ENCODE results near the gene MRC1. TPM values are rescaled to one million over a fixed set of nuclear protein-coding genes. Genes with fewer than 3 reads are reported as not detected.

The MRC1 gene
- total RNA-seq, 1 experiment from 2014 or later = 0.37 TPM

GRCh38 chr10:17831896-17832295 lies 22.7 kb downstream of the MRC1 start:
- DNase-seq (ENCODE audit: low read depth, low spot score) (no peak), ATAC-seq (no peak)
- TF ChIP-seq SP1 (IDR thresholded peaks at IDR 0.05; ENCODE audit: low read depth) (no peak), ZBTB33 (IDR thresholded peaks at IDR 0.05; ENCODE audit: extremely low read depth, insufficient replicate concordance, low read length) (no peak), ZFX (IDR thresholded peaks at IDR 0.05) (no peak), FOSL1 (IDR thresholded peaks at IDR 0.05; ENCODE audit: low read depth) (no peak), CEBPB (IDR thresholded peaks at IDR 0.05; ENCODE audit: low read depth) (no peak), RAD21 (IDR thresholded peaks at IDR 0.05; ENCODE audit: low read depth) (no peak), EGR1 (IDR thresholded peaks at IDR 0.05; ENCODE audit: low read depth) (no peak), YY1 (IDR thresholded peaks at IDR 0.05; ENCODE audit: extremely low read depth, insufficient replicate concordance, low read depth, low read length) (no peak), SRF (IDR thresholded peaks at IDR 0.05; ENCODE audit: low read depth) (no peak)
- intact Hi-C loops (cut with micrococcal nuclease) = no loop called here
- Histone ChIP-seq H3K36me3 (ENCODE audit: control insufficient read depth in 1 of 2, insufficient read depth in 2 of 2, low read length in 2 of 2) (no peaks in the 10 kb centered on the region), H2AFZ (ENCODE audit: low read depth, low read length, poor library complexity, severe bottlenecking) (no peak overlapping the region), H3K27me3 (ENCODE audit: insufficient read depth, low read length) (no peaks in the 10 kb centered on the region), H3K79me2 (ENCODE audit: insufficient read depth, low read length) (no peaks in the 10 kb centered on the region), H3K9ac (ENCODE audit: low read length) (no peak overlapping the region), H3K4me2 (ENCODE audit: low read length) (no peak overlapping the region), H3K9me2 (ENCODE audit: insufficient read depth) (no peaks in the 10 kb centered on the region), H4K20me1 (ENCODE audit: insufficient read depth) (no peaks in the 10 kb centered on the region), H3K4me3 (replicated peaks in 1 of 2; ENCODE audit: low read depth in 1 of 2, low read length in 2 of 2) (no peak overlapping the region), H3K27ac (ENCODE audit: low read depth, low read length) (no peak overlapping the region), H3K4me1 (ENCODE audit: control insufficient read depth in 1 of 2, insufficient read depth in 2 of 2, low read length in 2 of 2) (peaks cover 9 to 18% of the 10 kb centered on the region in 2 experiments), H3K9me3 (ENCODE audit: control insufficient read depth in 1 of 2, insufficient read depth in 1 of 2, low read depth in 1 of 2, low read length in 2 of 2) (no peaks in the 10 kb centered on the region)
- CTCF ChIA-PET = no interaction called here
- POLR2A ChIA-PET = no interaction called here
- no TSS peak for BruUV-seq (replicated peaks)
- RAD21 ChIA-PET (ENCODE audit: low non-redundant PET in 1 of 2, low total read pairs in 2 of 2, uncharacterized antibody in 2 of 2, unreplicated experiment in 2 of 2) = no interaction called here

- BruUV-seq (replicated peaks) = no TSS peak
- H4K20me1 ChIP-seq (ENCODE audit: insufficient read depth) = no peaks in the 10 kb centered on the region
- no peak overlapping the region for H3K4me2 ChIP-seq (ENCODE audit: low read length)
- H2AFZ ChIP-seq (ENCODE audit: low read depth, low read length, poor library complexity, severe bottlenecking) = no peak overlapping the region
- H3K27ac ChIP-seq (ENCODE audit: low read depth, low read length) = no peak overlapping the region
- no peaks in the 10 kb centered on the region for H3K27me3 ChIP-seq (ENCODE audit: insufficient read depth, low read length)
- peaks cover 9 to 22% of the 10 kb centered on the region in 2 experiments for H3K4me1 ChIP-seq (ENCODE audit: control insufficient read depth in 1 of 2, insufficient read depth in 2 of 2, low read length in 2 of 2)
- DNase-seq (ENCODE audit: low read depth, low spot score) = no peak
- H3K9ac ChIP-seq (ENCODE audit: low read length) = no peak overlapping the region
- H3K79me2 ChIP-seq (ENCODE audit: insufficient read depth, low read length) = no peaks in the 10 kb centered on the region
- intact Hi-C loops (cut with micrococcal nuclease) = no loop called here
- no peaks in the 10 kb centered on the region for H3K9me2 ChIP-seq (ENCODE audit: insufficient read depth)
- H3K9me3 ChIP-seq (ENCODE audit: control insufficient read depth in 1 of 2, insufficient read depth in 1 of 2, low read depth in 1 of 2, low read length in 2 of 2) = no peaks in the 10 kb centered on the region
- no peaks in the 10 kb centered on the region for H3K36me3 ChIP-seq (ENCODE audit: control insufficient read depth in 1 of 2, insufficient read depth in 2 of 2, low read length in 2 of 2)
- no peak overlapping the region for H3K4me3 ChIP-seq (replicated peaks in 1 of 2; ENCODE audit: low read depth in 1 of 2, low read length in 2 of 2)
- ChIA-PET CTCF (interaction anchor here (1.6 kb wide), 1 partner anchor 17 kb away, joined by 3 read pairs; no protein-coding TSS in a partner anchor), RAD21 (ENCODE audit: low non-redundant PET in 1 of 2, low total read pairs in 2 of 2, uncharacterized antibody in 2 of 2, unreplicated experiment in 2 of 2) (no interaction called here), POLR2A (no interaction called here)
- ATAC-seq = no peak
- TF ChIP-seq, protein P1, sequence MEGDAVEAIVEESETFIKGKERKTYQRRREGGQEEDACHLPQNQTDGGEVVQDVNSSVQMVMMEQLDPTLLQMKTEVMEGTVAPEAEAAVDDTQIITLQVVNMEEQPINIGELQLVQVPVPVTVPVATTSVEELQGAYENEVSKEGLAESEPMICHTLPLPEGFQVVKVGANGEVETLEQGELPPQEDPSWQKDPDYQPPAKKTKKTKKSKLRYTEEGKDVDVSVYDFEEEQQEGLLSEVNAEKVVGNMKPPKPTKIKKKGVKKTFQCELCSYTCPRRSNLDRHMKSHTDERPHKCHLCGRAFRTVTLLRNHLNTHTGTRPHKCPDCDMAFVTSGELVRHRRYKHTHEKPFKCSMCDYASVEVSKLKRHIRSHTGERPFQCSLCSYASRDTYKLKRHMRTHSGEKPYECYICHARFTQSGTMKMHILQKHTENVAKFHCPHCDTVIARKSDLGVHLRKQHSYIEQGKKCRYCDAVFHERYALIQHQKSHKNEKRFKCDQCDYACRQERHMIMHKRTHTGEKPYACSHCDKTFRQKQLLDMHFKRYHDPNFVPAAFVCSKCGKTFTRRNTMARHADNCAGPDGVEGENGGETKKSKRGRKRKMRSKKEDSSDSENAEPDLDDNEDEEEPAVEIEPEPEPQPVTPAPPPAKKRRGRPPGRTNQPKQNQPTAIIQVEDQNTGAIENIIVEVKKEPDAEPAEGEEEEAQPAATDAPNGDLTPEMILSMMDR (IDR thresholded peaks at IDR 0.05 in 2 of 3, conservative IDR thresholded peaks at IDR 0.05 in 1 of 3; ENCODE audit: borderline replicate concordance in 1 of 3, insufficient read depth in 1 of 3, low read depth in 2 of 3, low read length in 2 of 3) = no peak
- TF ChIP-seq EZH2phosphoT487 (IDR thresholded peaks at IDR 0.05; ENCODE audit: borderline replicate concordance) = no peak
- no peak for TF ChIP-seq ELF1 (IDR thresholded peaks at IDR 0.05; ENCODE audit: borderline replicate concordance, low read depth)
- no peak for TF ChIP-seq EGR1 (IDR thresholded peaks at IDR 0.05; ENCODE audit: low read depth)
- no peak for TF ChIP-seq JUND (IDR thresholded peaks at IDR 0.05)
- TF ChIP-seq YY1 (IDR thresholded peaks at IDR 0.05; ENCODE audit: extremely low read depth, insufficient replicate concordance, low read depth, low read length) = no peak
- no peak for TF ChIP-seq SRF (IDR thresholded peaks at IDR 0.05; ENCODE audit: low read depth)
- no peak for TF ChIP-seq CBX3 (IDR thresholded peaks at IDR 0.05; ENCODE audit: low read depth)
- TF ChIP-seq TCF7L2 (IDR thresholded peaks at IDR 0.05; ENCODE audit: borderline replicate concordance, extremely low read depth, insufficient read depth, insufficient read length) = no peak
- TF ChIP-seq ZNF274 (IDR thresholded peaks at IDR 0.05; ENCODE audit: low read depth, low read length) = no peak
- no peak for TF ChIP-seq RAD21 (IDR thresholded peaks at IDR 0.05; ENCODE audit: low read depth)
- no peak for TF ChIP-seq SP1 (IDR thresholded peaks at IDR 0.05; ENCODE audit: low read depth)
- TF ChIP-seq ATF3 (IDR thresholded peaks at IDR 0.05) = no peak
- no peak for TF ChIP-seq POLR2A (IDR thresholded peaks at IDR 0.05; ENCODE audit: borderline replicate concordance, extremely low read depth, insufficient read depth, insufficient read length)
These were observed 24.5 kb downstream of the MRC1 start for GRCh38 chr10:17833656-17834055.

Measured in HCT116 (cell line).